Common myeloid progenitor, CD34-positive (primary cell): Measurements from ENCODE around the gene ENTPD1.

Source experiments
- CTCF ChIA-PET: fragments of 350-600 bp; sonication (Branson Sonifier 250); formaldehyde crosslinking; loops from one replicate; lab custom pipeline; 2021; ENCODE audit warnings: antibody characterized with exemption; lab: Charles Lee
- POLR2A ChIA-PET: fragments of 350-600 bp; sonication (Branson Sonifier 250); formaldehyde crosslinking; loops from one replicate; lab custom pipeline; 2021; ENCODE audit warnings: antibody characterized with exemption; lab: Charles Lee
- DNase-seq, 3 donors: peaks; one replicate each; pipeline versions ENCODE4 v3.0.0 to v3.0.0-alpha.2; 2013
- H3K27ac ChIP-seq, 2 experiments: 1 replicate in 1 of 2; 2 replicates in 1 of 2; pipeline ENCODE4 v1.7.0; 2013; ENCODE audit warnings: inconsistent platforms in 2 of 2, low read length in 2 of 2, mild to moderate bottlenecking in 2 of 2, low read depth in 1 of 2, moderate library complexity in 1 of 2; ENCODE audit not compliant: severe bottlenecking in 2 of 2, insufficient read depth in 1 of 2, poor library complexity in 1 of 2
- H3K27me3 ChIP-seq, 5 experiments: replicated peaks in 2 of 5; 1 replicate in 3 of 5; 2 replicates in 2 of 5; pipeline versions ENCODE4 v1.6.1 to v1.7.0; 2013; ENCODE audit warnings: low read length in 4 of 5, mild to moderate bottlenecking in 2 of 5, moderate library complexity in 2 of 5, inconsistent platforms in 1 of 5; ENCODE audit not compliant: insufficient read depth in 5 of 5, control insufficient read depth in 4 of 5
- H3K36me3 ChIP-seq, 4 experiments: 1 replicate in 2 of 4; 2 replicates in 2 of 4; pipeline versions ENCODE4 v1.6.1 to v1.7.0; 2013; ENCODE audit warnings: low read length in 3 of 4, control low read depth in 1 of 4, mild to moderate bottlenecking in 1 of 4; ENCODE audit not compliant: control insufficient read depth in 4 of 4, insufficient read depth in 4 of 4
- H3K4me1 ChIP-seq, 4 experiments: 1 replicate in 3 of 4; 2 replicates in 1 of 4; pipeline versions ENCODE4 v1.6.1 to v1.7.1; 2013; ENCODE audit warnings: low read length in 3 of 4, mild to moderate bottlenecking in 3 of 4, control low read depth in 1 of 4, inconsistent platforms in 1 of 4, moderate library complexity in 1 of 4; ENCODE audit not compliant: control insufficient read depth in 4 of 4, insufficient read depth in 4 of 4; ENCODE audit errors: control extremely low read depth in 1 of 4
- H3K4me3 ChIP-seq, 7 experiments: 1 replicate in 4 of 7; 2 replicates in 3 of 7; pipeline versions ENCODE4 v1.5.1 to v1.7.0; 2013; ENCODE audit warnings: mild to moderate bottlenecking in 7 of 7, low read length in 6 of 7, moderate library complexity in 6 of 7, inconsistent platforms in 2 of 7, low read depth in 2 of 7, control low read depth in 1 of 7; ENCODE audit not compliant: insufficient read depth in 4 of 7, control insufficient read depth in 1 of 7; ENCODE audit errors: extremely low read depth in 1 of 7
- H3K9me3 ChIP-seq, 5 experiments: 1 replicate in 4 of 5; 2 replicates in 1 of 5; pipeline versions ENCODE4 v1.6.1 to v1.7.1; 2013; ENCODE audit warnings: low read length in 4 of 5, mild to moderate bottlenecking in 2 of 5, inconsistent platforms in 1 of 5, low read depth in 1 of 5, moderate library complexity in 1 of 5; ENCODE audit not compliant: control insufficient read depth in 4 of 5, insufficient read depth in 2 of 5; ENCODE audit errors: control extremely low read depth in 1 of 5
- WGBS: methylation state at CpG from one replicate; pipeline ENCODE4 v1.1.5; 2013; ENCODE audit not compliant: insufficient coverage; 5-methylcytosine and 5-hydroxymethylcytosine counted together

ENTPD1 gene

DNA sequence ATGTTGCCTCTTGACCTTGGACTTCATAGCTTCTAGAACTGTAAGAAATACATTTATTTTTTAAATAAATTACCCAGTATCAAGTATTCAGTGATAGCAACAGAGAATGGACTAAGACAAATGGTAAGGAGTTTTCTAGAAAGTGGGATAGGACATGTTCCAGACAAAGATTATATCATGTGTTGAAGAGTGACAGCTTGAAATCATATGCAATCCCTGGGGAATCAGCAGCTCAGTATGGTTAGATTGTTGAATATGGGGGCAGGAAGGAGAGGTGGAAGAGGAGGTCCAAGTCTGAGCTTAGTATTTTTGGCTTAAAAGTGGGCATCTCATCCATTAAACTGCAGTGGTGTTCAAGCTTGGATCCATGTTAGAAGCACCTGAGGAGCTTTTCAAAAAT lies 74.1 kb downstream of the ENTPD1 start:
- no peak for DNase-seq
- Histone ChIP-seq H3K27me3 (no peaks in the 10 kb centered on the region), H3K4me1 (peaks cover 0 to 8% (median 4%) of the 10 kb centered on the region in 4 experiments), H3K27ac (no peak overlapping the region), H3K9me3 (no peaks in the 10 kb centered on the region), H3K4me3 (no peak overlapping the region), H3K36me3 (no peaks in the 10 kb centered on the region)
- ChIA-PET CTCF (interaction anchor here (1.2 to 4.1 kb wide), 4 partner anchors 10 to 136 kb away, joined by 3 to 28 read pairs (median 4); partner anchors contain the start of gene TCTN3), POLR2A (interaction anchor here (0.9 kb wide), 1 partner anchor 15 kb away, joined by 3 read pairs; no protein-coding TSS in a partner anchor)

DNA sequence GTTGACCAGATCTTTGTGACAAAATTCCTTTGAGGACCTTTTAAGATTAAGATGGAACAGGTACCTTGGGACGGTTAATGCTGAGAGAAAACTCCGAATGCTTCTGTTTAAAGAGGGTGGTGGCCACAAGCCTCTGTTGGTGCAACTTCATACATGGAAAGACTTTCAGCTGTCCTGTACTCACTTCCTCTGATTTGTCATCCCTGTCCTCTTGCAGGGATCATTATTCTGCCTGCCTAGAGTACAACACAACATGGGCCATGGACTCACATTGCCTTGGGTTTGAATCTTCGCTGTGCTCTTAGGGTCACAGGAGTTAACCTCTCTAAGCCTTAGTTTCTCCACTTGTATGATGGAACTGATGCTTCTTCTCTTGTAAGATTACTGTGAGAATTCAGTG lies 75.1 kb downstream of the ENTPD1 start:
- WGBS, result 93% methylated on average over 3 of the region's 3 CpGs
- no peak for DNase-seq
- Histone ChIP-seq H3K4me1 (peaks cover 0 to 8% (median 4%) of the 10 kb centered on the region in 4 experiments), H3K27me3 (no peaks in the 10 kb centered on the region), H3K36me3 (no peaks in the 10 kb centered on the region), H3K4me3 (no peak overlapping the region), H3K27ac (no peak overlapping the region), H3K9me3 (no peaks in the 10 kb centered on the region)
- ChIA-PET CTCF (interaction anchor here (1.0 to 4.1 kb wide), 3 partner anchors 9 to 26 kb away, joined by 3 to 28 read pairs (median 3); no protein-coding TSS in a partner anchor), POLR2A (no interaction called here)

DNA sequence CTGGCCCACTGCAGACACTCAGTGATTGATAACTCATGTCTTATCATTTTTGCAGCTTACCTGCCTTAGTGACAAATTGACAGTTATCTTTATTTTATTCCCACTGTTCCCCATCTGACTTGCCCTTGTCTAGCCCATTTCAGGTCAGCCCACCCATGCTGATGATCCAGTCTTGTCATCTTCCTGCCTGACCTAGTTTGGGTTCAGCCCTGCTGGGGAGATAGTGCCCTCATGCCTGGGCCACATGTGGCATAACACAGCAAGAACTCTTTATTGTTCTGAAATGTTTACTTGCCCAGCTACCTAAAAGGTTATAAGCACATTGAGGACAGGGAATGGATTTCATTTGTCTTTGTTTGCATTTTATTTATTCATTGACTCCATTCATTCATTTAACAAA lies 75.6 kb downstream of the ENTPD1 start:
- no peaks in the 10 kb centered on the region for H3K27me3 ChIP-seq
- H3K4me1 ChIP-seq, result peaks cover 0 to 8% (median 4%) of the 10 kb centered on the region in 4 experiments
- ChIA-PET CTCF (interaction anchor here (1.0 to 4.1 kb wide), 3 partner anchors 9 to 20 kb away, joined by 3 to 28 read pairs (median 14); no protein-coding TSS in a partner anchor), POLR2A (no interaction called here)
- H3K27ac ChIP-seq, result no peak overlapping the region
- no peak for DNase-seq
- no peaks in the 10 kb centered on the region for H3K9me3 ChIP-seq
- H3K4me3 ChIP-seq, result no peak overlapping the region
- no peaks in the 10 kb centered on the region for H3K36me3 ChIP-seq

DNA sequence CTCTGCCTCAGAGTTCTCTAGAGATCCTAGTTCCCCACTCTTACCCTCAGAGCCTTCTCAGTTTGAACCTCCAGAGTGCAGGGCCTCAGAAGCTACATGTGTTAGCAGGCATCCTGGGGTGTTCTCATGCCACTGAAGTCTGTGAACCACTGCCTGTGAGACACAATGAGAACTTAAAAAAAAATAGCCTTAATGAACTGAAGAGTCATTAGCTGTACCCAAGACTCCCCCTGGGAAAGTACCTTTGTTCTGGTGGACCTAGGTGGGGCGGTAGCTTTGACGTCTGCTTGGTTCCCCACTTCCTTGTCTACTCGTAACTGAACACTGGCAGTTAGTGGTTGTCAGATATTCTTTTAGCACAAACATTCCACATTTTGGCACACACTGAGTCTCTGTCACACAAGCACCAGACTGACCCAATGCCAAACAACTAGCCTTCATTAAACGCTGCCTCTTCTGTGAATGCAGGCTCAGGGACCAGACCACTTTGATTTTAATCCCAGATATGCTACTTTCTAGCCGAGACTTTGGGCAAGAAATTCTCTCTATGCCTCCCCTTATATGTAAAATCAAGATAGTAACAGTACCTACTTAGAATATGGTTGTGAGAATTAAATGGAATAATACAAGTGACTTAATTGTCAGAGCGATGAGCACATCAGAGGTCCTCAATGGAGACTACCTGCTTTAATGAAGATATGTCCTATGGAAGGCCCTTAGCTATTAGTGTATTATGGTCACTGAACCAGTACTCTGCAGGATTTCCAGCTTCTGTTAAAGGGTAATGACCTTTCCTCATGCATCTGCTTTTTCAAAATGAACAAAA lies 76.5 kb downstream of the ENTPD1 start:
- no peak overlapping the region for H3K4me3 ChIP-seq
- 0% methylated on average over 1 of the region's 6 CpGs for WGBS
- no peaks in the 10 kb centered on the region for H3K36me3 ChIP-seq
- H3K27me3 ChIP-seq, result no peaks in the 10 kb centered on the region
- peak overlapping the region; percentile 9 to 58 for H3K27ac ChIP-seq
- POLR2A ChIA-PET, result no interaction called here
- CTCF ChIA-PET, result interaction anchor here (1.4 to 2.9 kb wide), 4 partner anchors 9 to 139 kb away, joined by 4 to 16 read pairs (median 10); partner anchors contain the start of gene TCTN3
- peak; percentile 66 to 95 (median 90) for DNase-seq
- no peaks in the 10 kb centered on the region for H3K9me3 ChIP-seq
- H3K4me1 ChIP-seq, result peaks cover 0 to 8% (median 5%) of the 10 kb centered on the region in 4 experiments

DNA sequence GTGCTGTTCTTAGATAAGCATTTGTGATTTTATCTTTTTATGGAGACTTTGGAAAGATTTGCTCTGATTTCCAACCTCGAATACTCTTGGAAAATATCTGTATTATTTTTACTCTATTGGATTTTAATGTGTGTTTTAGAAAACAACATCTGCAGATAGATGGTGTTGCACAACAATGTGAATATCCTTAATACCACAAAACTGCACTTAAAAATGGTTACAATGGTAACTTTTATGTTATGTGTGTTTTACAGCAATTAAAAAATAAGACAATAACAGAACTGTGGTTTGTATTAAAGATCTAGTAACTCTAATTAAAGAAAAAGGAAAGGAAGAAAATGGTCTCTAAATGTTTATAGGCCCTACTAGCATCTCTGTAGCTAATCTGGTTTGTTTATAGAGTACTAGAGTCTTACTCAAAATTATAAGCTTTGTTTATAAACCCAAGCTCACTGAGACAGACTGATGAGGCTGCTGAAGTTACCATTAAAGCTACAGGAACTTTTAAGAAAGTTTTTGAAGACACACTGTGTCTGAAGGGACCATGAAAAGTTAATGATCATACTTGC lies 77.2 kb downstream of the ENTPD1 start:
- ChIA-PET POLR2A (no interaction called here), CTCF (interaction anchor here (1.4 to 2.9 kb wide), 4 partner anchors 8 to 139 kb away, joined by 4 to 16 read pairs (median 10); partner anchors contain the start of gene TCTN3)
- Histone ChIP-seq H3K4me3 (no peak overlapping the region), H3K27me3 (no peaks in the 10 kb centered on the region), H3K27ac (no peak overlapping the region), H3K36me3 (no peaks in the 10 kb centered on the region), H3K9me3 (no peaks in the 10 kb centered on the region), H3K4me1 (peaks cover 0 to 8% (median 7%) of the 10 kb centered on the region in 4 experiments)
- WGBS, result no CpG with 5 or more reads among the region's 1 CpG
- no peak for DNase-seq

DNA sequence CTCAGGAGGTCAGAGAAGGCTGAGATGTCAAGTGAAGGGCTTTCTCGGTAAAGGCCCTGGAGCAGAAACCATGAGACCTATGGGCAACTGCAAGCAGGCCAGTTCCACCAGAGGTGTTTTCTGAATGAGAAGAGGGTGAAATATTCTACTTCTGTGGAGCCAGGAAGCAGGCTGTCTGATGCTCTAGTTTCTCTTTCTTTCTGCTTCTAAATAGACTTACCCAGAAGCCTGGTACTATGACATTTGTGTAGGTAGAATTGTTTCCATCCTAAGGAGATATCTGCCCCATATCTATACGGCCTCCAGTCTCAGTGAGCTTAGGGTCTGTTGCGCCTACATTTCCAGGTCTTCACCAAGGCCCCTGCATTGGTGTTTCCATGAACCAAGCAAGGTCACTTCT lies 78.4 kb downstream of the ENTPD1 start:
- Histone ChIP-seq H3K36me3 (no peaks in the 10 kb centered on the region), H3K27ac (no peak overlapping the region), H3K4me1 (peaks cover 0 to 8% (median 7%) of the 10 kb centered on the region in 4 experiments), H3K9me3 (no peaks in the 10 kb centered on the region), H3K4me3 (no peak overlapping the region), H3K27me3 (no peaks in the 10 kb centered on the region)
- POLR2A ChIA-PET, result no interaction called here
- DNase-seq, result peak in 1 of 3 donors; percentile 20
- CTCF ChIA-PET, result interaction anchor here (1.2 to 2.9 kb wide), 4 partner anchors 10 to 141 kb away, joined by 3 to 16 read pairs (median 8); partner anchors contain the start of gene TCTN3
- WGBS, result 100% methylated on average over 3 of the region's 3 CpGs
